ENCODE measurements around the gene ETS1. TPM values are rescaled to one million over a fixed set of nuclear protein-coding genes. Genes with fewer than 3 reads are reported as not detected.
A peak's percentile ranks its signal among the peaks of the same experiment; 100 is the strongest.

Gene ETS1
- total and polyA plus RNA-seq, 8 donors, result 70.2 to 139 (median 128) TPM

DNA sequence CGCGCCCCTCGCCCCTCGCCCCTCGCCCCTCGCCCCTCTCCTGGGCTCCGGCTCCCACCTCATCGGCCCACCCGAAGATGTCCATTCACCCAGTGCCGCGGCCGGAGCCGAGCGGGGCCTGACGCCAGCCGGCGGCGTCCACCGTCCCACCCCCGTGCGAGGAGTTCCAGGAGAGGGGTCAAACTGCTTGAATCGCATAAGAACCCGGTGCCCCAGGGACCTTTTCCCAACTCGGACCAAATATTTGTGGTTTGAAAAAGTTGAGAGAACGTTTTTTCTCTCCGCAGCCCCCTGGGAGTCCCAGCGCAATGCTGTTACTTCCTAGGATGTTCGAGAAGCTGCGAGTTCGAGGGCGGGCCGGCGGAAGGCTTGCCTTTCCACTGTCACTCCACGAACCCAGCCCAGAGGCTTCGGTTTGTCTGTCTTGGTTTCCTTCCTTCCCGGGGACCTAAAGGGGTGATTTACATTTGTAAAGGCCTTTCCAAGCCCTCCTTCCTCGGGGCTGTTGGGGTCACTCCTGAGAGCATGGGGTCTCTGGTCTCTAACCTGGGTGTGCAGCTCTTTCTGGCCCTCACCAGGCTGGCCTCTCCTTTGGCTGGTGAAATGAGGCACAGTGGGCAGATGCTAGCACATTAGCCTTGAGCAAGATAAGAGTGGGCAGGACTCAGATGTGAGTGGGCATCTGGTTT is 38.0 kb downstream of the ETS1 start:
- DNase-seq (peak in 1 of 4 donors; percentile 80), ATAC-seq (peak; percentile 2)
- H3K9me3 ChIP-seq, result no peaks in the 10 kb centered on the region
- H3K27me3 ChIP-seq, result no peaks in the 10 kb centered on the region
- peaks cover 12 to 67% of the 10 kb centered on the region in 2 donors for H3K4me1 ChIP-seq
- peak overlapping the region; percentile 28 to 40 for H3K4me3 ChIP-seq
- no peaks in the 10 kb centered on the region for H3K36me3 ChIP-seq
- TF ChIP-seq, protein P1, sequence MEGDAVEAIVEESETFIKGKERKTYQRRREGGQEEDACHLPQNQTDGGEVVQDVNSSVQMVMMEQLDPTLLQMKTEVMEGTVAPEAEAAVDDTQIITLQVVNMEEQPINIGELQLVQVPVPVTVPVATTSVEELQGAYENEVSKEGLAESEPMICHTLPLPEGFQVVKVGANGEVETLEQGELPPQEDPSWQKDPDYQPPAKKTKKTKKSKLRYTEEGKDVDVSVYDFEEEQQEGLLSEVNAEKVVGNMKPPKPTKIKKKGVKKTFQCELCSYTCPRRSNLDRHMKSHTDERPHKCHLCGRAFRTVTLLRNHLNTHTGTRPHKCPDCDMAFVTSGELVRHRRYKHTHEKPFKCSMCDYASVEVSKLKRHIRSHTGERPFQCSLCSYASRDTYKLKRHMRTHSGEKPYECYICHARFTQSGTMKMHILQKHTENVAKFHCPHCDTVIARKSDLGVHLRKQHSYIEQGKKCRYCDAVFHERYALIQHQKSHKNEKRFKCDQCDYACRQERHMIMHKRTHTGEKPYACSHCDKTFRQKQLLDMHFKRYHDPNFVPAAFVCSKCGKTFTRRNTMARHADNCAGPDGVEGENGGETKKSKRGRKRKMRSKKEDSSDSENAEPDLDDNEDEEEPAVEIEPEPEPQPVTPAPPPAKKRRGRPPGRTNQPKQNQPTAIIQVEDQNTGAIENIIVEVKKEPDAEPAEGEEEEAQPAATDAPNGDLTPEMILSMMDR (IDR thresholded peaks at IDR 0.05), result no peak
- peak overlapping the region; percentile 65 to 78 for H3K27ac ChIP-seq
- intact Hi-C loops (cut with DNase I), result no loop called here

- ATAC-seq (peak; percentile 77), DNase-seq (peak; percentile 44 to 93 (median 86))
- H3K27me3 ChIP-seq, result no peaks in the 10 kb centered on the region
- peak overlapping the region; percentile 65 to 78 for H3K27ac ChIP-seq
- peak overlapping the region; percentile 28 to 40 for H3K4me3 ChIP-seq
- no peaks in the 10 kb centered on the region for H3K36me3 ChIP-seq
- TF ChIP-seq, protein P1 (IDR thresholded peaks at IDR 0.05), result no peak
- intact Hi-C loops (cut with DNase I), result no loop called here
- no peaks in the 10 kb centered on the region for H3K9me3 ChIP-seq
- peaks cover 11 to 64% of the 10 kb centered on the region in 2 donors for H3K4me1 ChIP-seq
Measured at GRCh38 chr11:128548649-128549255, 38.6 kb downstream of the ETS1 start.

DNA sequence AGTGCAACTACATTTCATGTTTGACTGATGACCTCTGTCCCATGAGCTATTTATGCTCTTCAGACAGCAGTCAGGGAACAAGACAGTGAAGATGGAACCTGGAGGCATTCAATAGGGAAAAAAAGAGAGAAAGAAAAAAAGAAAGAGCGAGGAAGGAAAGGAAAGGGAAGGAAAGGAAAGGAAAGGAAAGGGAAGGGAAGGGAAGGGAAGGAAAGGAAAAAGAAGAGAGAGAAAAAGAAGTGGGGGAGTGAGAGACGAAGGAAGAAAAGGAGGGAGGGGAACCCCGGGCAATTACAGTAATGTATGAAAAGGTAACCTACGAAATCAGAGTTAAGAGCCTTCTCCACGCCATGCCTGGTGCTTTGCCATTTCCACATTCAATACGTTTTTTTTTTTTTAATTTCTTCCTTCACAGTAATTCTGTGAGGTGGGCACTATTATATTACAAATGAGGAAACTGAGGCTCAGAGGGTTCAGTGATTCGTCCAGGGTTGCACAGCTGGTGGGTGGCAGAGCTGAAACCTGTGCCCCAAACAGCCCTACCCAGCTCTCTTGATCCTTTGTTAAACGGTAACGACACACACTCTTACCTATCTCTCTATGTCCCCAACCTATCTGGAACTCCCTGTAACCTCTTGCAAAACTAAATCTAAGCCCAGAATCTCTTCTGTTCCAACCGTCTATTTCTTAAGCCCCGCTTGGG is 39.3 kb downstream of the ETS1 start:
- ATAC-seq, result no peak
- TF ChIP-seq, protein P1 (IDR thresholded peaks at IDR 0.05), result no peak
- Histone ChIP-seq H3K4me3 (peak overlapping the region; percentile 28 to 40), H3K27ac (peak overlapping the region; percentile 65 to 78), H3K9me3 (no peaks in the 10 kb centered on the region), H3K36me3 (no peaks in the 10 kb centered on the region), H3K27me3 (no peaks in the 10 kb centered on the region), H3K4me1 (peaks cover 11 to 58% of the 10 kb centered on the region in 2 donors)
- DNase-seq, result no peak
- intact Hi-C loops (cut with DNase I), result no loop called here

DNA sequence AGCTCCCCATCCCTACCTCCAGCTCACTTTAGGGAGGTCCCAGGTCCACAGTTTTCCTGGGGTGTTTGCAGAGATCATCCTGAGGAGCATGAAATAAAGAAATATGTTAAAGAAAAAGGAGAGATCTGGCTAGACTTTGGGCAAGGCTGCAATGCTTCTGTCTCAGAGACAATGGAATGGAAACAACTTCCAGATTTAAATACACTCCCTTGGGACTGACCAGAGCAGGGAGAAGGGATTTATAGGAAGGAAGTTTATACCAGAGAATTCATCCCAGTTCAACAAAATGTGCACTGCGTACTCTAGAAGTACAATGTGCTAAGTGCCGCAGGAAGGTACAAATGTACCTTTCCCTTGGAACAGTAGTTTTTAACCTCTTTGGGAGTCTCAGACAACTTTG is 40.4 kb downstream of the ETS1 start:
- TF ChIP-seq, protein P1 (IDR thresholded peaks at IDR 0.05), result no peak
- no peak for DNase-seq
- intact Hi-C loops (cut with DNase I), result no loop called here
- Histone ChIP-seq H3K36me3 (no peaks in the 10 kb centered on the region), H3K4me3 (no peak overlapping the region), H3K27ac (peak overlapping the region in 1 of 2 donors; percentile 78), H3K9me3 (no peaks in the 10 kb centered on the region), H3K27me3 (no peaks in the 10 kb centered on the region), H3K4me1 (peaks cover 11 to 46% of the 10 kb centered on the region in 2 donors)
- no peak for ATAC-seq
